Hippocampal formation (tissue), 2 donors: ENCODE results near the gene CAMTA1.

Source experiments
- DNase-seq, 2 donors: peaks; one replicate each; lab custom pipeline; 2025; lab: John Stamatoyannopoulos, UW

Gene CAMTA1

GRCh38 chr1:7610936-7611335 lies 825.7 kb downstream of the CAMTA1 start:
- DNase-seq: no peak

- DNase-seq: no peak
These were observed 826.3 kb downstream of the CAMTA1 start for GRCh38 chr1:7611421-7612010.

GRCh38 chr1:7613106-7613850 lies 828.0 kb downstream of the CAMTA1 start:
- no peak for DNase-seq

DNA sequence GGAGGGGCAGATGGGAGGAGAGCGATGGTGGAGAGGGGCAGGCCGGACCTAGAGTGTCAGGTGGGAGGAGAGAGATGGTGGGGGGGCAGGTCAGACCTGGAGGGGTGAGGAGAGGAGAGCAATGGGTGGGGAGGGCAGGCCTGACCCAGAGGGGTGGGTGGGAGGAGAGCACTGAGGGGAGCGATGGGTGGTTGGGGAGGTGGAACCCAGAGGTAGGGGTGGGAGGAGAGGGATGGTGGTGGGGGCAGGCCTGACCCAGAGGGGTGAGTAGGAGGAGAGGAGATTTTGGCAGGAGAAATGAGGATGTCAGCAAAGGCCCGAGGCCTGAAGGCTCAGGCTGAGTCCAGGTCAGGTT lies 828.6 kb downstream of the CAMTA1 start:
- DNase-seq: no peak

GRCh38 chr1:7614576-7615074 lies 829.4 kb downstream of the CAMTA1 start:
- DNase-seq: no peak

DNA sequence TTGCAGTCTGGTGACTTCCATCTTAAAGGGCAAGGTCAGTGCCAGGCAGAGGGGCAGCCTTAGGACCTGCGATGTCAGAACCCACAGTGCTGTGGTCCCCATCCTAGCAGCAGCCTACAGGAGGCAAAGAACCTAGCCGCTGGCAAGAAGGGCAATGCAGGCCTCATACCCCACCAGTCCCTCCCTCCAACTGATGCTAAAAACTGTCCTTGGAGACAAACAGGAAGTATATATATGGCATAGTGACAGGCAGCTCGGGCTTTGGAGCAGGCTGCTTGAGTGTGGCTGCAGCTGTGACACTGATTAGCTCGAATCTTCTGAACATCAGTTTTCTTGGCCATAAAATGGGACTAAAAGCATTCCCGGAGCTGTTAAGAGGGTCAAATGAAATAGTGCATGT lies 829.9 kb downstream of the CAMTA1 start:
- DNase-seq: no peak

DNA sequence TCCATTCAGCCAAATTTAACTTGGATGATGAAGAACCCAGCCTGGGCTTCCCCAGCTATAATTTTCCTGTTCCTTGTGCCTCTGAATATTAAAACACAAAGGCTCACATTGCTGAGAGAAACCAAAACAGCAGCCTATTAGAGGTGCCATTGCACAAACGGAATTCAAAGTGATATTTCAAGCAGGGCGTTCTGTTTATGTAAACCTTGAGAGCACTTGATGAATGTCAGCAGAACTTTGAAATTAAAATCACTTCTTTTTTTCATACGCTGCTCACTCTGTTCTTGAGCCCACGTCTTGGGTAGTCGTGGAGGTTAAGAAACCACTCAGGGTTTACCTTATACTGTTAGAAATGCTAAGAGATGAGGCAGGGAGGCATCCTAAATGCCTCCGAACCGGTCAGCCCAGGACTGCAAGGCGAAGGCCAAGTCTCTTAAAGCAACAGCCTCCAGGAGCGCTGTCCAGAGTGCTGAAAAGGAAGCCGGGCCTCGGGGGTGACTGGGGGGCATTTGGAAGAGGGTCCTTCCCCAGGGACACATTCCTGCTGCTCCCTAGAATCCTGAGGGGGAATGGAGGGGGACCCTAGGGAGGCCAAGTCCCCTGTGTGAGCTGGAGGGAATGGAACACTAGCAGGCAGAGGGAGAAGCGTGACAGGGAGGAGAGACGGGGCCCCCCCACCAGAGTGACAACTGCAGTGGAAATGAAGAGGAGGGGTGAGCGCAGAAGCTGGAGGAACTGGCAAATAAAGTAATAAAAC lies 831.0 kb downstream of the CAMTA1 start:
- no peak for DNase-seq

DNA sequence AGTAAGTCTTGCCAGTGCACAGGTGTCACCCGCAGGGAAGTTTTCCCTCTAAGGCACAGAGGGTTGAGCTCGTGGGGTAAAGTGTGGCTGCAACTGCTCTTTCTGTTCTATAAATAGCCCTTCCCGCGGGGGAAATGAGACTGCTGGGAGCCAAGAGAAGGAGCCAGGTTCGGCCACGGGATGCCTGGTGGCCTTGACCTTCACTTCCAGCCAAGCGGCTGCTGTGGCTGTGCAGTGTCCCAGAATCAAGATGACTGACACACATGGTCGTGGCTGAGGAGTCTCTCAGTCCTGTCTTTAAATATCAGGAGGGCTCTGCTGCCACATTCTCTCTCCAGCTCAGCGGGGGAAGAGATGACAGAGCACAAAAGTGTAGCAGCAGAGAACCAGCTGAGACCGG lies 831.7 kb downstream of the CAMTA1 start:
- no peak for DNase-seq

GRCh38 chr1:7617826-7618225 lies 832.6 kb downstream of the CAMTA1 start:
- no peak for DNase-seq

DNA sequence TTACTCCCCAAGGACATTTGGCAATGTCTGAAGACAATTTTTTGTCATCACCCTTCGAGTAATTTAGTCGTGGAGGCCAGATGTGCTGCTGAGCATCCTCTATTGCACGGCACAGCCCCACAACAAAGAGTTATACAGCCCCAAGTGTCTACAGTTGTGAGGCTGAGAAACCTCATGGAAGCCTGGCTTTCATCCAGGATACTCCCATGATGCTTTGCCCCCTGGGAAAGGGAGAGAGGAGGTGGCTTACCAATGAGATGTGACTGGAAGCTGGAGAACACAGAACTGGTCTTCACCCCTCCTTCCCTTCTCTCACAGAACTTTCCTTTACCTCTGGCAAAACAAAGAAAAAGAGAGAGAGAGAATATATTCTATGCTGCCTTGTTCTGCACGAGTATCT lies 834.9 kb downstream of the CAMTA1 start:
- DNase-seq: no peak

GRCh38 chr1:7621334-7622219 lies 836.3 kb downstream of the CAMTA1 start:
- DNase-seq: no peak

- DNase-seq: peak; percentile 6 to 31
These were observed 838.6 kb downstream of the CAMTA1 start for GRCh38 chr1:7623842-7624241.

GRCh38 chr1:7624791-7625355 lies 839.6 kb downstream of the CAMTA1 start:
- DNase-seq: no peak

DNA sequence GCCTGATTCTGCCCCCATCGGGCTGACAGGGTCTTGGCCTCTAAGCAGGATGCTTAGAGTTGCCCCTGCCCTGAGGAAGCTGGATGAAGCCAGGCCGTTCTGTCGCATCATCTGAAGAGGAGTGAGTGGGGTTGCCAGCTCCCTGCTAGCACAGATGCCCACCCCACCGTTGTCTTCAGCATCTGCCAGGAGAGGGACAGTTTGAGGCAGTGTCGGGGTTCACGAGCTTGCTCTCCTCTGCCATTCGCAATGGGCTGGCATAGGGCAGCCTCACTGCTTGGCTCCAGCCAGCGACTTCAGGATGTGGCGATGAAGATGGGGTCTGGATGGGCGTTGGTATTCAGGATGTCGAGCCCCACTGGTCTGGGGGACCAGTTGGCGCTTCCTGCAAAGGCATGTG lies 840.1 kb downstream of the CAMTA1 start:
- DNase-seq: no peak

- no peak for DNase-seq
These were observed 843.0 kb downstream of the CAMTA1 start for GRCh38 chr1:7628273-7628672.

GRCh38 chr1:7629011-7629410 lies 843.8 kb downstream of the CAMTA1 start:
- DNase-seq: no peak

DNA sequence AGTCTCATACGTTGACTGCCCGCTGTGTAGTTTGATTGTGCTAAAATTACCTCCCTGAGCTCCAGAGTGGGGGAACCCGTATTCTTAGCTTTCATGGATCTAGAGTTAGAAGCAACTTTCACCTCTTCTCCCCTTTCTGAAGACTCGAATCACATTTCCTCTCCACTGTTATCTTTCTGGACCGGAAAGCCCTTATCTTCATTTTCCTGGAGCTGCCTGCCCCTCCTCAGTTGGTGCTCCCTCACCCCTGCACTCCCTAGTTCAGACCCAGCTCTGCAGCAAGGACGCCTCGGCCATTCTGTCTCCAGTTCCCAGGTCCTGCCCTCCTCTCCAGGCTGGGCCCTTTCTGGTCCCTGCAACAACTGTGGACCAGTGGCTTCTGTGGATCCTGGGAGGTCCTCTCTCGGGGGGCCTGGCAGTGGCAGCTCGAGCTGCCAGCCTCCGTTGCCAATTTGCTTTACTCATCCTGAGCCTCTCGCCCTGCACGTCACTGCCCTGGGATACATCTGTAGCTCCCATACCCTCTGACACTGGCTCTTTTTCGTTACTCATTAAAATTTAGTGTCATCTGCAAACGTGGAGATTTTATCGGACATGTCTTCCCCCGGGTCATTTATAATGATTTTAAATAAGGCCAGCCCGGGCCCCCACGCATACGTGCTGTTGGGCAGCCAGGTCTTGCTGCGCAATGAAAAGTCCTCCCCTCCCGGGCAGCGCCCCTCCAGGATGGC lies 844.4 kb downstream of the CAMTA1 start:
- no peak for DNase-seq

DNA sequence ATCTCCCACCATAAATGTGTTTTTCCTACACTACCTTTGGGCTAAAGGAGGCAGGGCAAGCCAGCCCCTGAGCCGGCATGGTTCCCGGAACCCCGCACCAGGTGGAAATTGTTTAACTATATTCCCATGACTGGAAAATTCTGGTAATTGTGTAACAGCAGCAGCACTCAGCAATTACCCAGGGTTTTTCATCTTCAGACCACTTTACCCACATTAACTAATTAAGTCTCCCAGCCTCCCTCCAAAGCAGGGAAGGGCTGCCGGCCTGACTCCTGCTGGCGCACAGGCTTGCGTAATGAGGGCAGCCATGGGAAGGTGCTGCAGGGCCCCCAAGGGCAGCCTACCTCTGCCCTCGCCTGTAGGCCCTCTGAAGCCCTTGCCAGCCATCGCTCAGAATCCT lies 845.1 kb downstream of the CAMTA1 start:
- DNase-seq: no peak

- DNase-seq: no peak
These were observed 846.9 kb downstream of the CAMTA1 start for GRCh38 chr1:7632176-7632575.

GRCh38 chr1:7632681-7633080 lies 847.4 kb downstream of the CAMTA1 start:
- DNase-seq: no peak
